CMK (cell line): ENCODE measurements around the gene EEFSEC.

Experiments used
- DNase-seq: peaks from one replicate; pipeline ENCODE4 v3.0.0-alpha.2; 2010; ENCODE audit warnings: low read depth

The EEFSEC gene

DNA sequence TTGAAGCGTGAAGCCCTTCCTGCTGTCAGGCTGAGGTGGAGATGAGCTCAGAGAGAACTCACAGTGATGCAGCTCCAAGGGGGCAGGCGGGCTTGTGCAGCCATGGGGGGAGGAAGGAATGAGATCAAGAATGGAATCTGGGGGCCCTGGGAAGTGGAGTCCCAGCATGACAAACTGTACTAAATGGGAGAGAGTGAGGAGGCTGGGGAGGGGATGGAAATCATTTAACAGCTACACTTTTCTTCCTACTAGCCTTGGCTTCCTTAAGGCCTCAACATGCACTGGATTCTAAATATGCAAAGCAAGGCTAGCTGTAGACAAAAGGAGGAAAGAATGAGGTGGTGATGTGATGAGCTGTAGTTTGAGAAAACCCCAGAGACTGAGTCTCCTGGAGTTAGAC, 133.9 kb downstream of the EEFSEC start:
- DNase-seq: no peak

DNA sequence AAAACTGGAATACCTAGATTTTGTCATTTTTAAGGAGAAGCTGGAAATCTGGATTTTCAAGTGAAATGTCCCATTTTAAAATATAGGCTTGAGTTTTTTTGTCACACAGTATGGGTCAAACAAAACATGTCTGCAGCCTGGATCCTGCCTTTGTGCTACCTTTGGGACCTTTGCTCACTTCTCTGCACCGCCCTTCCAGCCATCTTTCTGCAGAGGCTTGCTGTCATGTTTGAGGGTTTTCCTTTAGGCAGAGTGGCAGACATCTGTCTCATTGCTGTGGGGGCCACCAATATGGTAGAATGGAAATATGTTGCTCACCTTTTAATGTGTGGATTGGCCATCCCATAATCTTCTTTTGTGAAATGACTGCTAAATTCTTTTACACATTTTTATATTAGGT, 136.3 kb downstream of the EEFSEC start:
- DNase-seq: no peak

DNA sequence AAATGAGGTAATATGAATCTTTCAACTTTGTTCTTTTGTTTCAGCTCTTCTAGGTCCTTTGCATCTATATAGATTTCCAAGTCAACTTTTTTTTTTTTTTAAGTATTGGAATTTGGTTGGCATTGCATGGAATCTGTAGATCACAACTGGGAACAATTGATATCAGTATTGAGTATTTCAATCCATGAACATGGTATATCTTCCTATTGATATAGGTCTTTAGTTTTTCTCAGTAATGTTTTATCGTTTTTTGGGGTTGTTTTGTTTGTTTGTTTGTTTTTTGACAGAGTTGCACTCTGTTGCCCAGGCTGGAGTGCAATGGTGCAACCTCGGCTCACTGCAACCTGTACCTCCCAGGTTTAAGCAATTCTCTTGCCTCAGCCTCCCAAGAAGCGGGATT, 137.2 kb downstream of the EEFSEC start:
- DNase-seq: no peak

- no peak for DNase-seq
Measured at GRCh38 chr3:128293930-128294329, 140.6 kb downstream of the EEFSEC start.

- no peak for DNase-seq
Measured at GRCh38 chr3:128294999-128295468, 141.8 kb downstream of the EEFSEC start.

DNA sequence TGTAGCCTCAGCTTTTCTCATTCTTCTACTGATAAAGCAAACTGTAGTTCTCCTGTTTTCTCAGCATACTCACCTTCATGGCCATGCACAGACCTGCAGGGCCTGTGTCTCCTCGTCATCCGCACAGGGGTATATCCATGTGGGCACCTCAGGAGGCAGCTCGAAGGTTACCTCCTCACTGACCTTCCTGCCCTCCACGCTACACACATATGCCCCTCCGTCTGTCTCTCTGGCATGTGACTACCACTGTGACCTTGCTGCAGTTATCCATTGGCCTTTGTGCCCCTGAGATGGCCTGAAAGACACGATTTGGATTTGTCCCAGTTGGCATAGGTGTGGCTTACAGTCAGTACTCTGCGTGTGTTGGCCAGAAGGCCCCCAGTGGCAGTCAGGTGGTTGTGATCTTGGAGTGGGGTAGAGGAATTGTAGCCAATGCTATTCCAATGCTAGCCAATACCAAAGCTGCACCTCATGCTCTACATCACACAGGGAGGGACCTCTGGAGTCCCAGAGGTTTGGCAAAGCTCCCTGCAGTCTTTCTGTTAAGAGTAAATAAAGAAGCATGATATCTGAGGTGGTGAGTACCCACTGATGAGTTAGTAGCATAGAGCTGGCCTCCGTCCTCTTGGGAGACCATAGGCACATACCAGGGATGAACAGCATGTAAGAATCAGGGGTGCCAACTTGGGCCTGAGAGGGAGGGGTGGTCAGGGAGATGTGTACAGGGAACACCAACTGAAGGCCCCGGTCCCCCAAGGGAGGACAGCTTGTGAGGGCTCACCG, 143.4 kb downstream of the EEFSEC start:
- DNase-seq: no peak

GRCh38 chr3:128297401-128298138, 144.3 kb downstream of the EEFSEC start:
- no peak for DNase-seq

GRCh38 chr3:128301186-128302023, 148.1 kb downstream of the EEFSEC start:
- DNase-seq: no peak

DNA sequence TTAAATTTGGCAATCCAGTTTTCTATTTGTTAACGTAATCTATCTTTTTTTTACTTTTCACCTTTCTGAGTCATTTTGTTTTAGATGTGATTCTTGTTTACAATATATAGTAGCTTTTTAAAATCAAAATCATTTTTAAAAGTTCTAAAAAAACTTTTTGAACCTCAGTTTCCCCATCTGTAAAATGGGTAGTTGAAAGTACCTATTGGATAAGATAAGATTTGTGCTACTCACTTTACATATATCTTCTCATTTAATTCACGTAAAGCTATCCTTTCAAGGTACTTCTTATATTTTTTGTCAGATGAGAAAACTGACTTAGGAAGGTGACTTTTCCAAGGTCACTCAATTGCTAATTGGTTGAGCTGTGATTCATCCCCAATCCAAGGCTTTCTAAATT, 153.2 kb downstream of the EEFSEC start:
- DNase-seq: no peak

- DNase-seq: no peak
Measured at GRCh38 chr3:128307029-128307633, 153.8 kb downstream of the EEFSEC start.

DNA sequence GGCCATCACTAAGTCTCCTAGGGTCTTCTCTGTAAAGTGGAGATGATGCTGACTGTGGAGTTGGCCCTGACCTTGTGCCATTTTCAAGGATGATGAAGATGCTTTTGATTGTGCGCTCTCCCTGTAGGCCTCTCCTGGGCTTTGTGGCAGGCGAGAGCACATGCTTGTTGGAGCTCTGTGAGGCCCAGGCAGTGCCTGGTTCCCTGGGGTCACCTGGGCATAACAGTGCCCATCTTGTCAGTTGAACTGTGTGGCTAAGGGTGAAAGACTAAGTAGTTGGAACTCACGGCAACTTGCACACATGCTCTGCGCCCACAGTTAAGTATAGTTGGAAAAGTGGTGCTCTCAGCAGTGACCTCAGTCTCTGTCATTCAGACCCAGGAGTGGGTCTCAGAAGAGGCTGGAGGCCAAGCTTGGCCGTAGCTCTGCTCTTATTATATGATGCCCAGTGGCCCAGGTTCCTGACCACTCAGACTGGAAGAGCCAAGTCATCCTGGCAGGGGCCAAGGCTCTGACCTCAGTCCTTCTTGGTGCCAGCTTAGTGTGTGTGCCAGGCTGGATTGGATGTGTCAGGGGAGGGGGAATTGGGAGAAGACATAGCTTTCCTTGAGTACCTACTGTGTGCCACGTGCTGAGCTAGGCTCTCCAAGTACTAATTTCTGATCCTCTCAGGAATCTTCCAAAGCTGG, 154.6 kb downstream of the EEFSEC start:
- DNase-seq: no peak

GRCh38 chr3:128309026-128309425, 155.7 kb downstream of the EEFSEC start:
- no peak for DNase-seq

DNA sequence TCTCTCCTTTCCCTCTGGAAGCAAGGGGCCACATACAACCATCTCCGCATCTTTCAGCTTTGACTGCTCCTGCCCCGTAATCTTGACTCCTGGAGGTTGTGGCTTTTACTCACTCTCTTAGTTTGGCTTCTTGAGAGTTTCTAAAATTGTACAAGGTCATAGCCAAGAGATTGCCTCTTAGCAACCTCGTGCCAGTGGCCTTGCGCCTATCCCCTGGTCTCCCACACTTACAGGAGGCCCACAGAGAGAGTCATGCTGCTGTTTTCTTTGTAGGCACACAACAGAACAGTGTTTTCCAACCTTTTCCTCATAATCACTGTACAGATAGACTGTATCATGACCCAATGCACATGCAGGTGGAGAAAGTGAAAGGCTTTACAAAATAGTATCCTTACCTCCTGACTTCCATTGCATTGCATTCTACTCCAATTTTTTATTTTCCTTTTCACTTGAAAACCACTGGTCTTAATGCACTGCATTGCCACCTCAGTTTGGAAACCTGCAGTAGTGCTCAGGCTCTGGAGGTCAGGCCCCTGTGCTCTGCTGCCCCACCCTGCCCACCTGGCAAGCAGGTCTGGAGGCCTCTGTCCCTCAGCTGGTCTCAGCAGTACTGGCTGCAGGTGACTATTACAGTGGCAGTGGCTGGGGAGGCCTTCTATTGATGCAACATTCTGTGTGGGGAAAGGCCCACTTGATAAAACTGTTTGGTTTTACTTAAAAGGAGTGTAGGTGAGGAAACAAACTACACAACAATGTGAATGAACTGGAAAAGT, 157.2 kb downstream of the EEFSEC start:
- DNase-seq: no peak

DNA sequence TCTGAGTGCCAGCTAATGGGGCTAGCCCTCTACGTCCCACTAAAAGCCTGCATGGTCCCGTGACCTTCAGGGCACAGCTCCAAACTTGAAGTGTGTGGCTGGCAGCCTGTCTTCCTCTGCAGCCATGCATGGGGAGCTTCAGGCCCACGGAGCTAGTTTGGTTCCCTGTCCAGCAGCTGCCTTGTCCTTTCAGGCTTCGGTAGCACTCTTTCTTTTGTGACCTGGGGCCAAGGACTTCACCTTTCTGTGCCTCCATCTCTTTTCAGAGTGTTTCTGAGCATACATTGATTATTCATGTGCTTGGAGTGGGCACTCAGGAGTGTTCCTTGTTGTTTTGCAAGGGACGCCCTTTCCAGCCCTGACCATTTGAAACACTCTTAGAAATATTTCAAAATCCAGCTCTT, 158.2 kb downstream of the EEFSEC start:
- no peak for DNase-seq

GRCh38 chr3:128312271-128312670, 159.0 kb downstream of the EEFSEC start:
- no peak for DNase-seq

- DNase-seq: no peak
Measured at GRCh38 chr3:128313071-128313725, 159.9 kb downstream of the EEFSEC start.

DNA sequence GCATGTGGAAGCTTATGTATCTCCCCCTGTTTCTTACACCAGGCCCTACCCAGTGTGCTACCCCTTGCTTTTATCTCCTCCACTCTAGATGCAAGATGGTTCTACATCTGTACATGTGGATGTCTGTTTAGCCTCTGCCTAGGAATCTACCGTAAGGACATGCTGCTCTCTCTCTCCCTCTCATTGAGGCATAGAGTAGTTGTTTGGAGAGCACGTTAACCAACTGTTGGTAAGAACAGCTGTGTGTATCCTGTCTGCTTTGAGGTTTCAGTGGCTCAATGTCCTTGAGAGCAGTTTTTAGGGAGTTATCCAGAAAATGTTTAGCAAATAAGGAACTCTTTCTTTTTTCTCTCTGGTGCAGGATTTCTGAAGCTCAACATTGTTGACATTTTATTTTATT, 160.7 kb downstream of the EEFSEC start:
- no peak for DNase-seq

GRCh38 chr3:128315313-128315712, 162.0 kb downstream of the EEFSEC start:
- DNase-seq: no peak

DNA sequence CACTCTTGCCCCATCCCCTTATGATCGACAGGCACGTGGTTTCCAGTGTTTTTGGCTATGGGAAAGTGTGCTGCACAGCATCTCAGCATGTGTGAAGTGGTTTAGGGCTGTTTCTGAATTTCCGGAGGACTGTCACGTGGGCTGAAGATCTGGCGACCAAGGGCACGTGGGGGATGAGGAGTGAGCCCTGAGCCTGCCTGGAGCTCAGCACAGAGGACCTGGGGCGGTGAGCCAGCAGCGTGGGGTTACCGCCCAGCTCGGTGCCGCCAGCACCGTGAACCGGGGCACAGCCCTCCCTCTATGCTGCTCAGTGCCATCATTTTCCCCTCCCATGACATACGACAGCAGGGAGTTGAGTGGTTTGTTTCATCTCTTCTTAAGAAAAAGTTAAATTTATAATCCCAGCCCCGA, 163.2 kb downstream of the EEFSEC start:
- no peak for DNase-seq

DNA sequence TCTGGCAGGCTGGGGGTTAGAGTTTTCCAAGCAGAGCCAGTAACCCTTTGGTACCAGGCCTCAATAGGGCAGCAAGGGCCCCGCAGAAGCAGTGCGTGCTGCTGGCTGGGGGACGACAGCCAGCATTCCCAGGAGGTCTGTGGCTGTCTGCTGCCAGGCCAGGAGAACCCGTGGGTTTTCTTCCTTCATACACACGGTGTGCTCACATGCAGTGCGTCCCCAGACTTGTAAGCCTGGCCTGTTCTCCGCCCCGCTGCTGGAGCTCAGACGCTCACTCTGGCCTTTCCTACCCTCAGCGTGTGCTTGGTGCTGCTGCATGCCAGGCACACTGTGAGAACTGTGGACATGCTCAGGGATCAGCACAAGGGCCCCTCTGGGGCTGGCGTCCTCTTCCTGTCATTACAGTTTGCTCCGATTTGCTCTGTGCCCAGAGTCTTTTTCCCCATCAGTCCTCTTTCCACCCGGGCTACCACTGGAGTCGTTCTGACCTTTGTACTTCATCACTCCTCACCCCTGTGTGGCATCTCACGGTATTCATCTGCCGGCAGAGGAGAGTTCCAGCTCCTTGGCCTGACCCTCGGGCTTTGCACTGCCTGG, 163.9 kb downstream of the EEFSEC start:
- DNase-seq: no peak
